ENCODE data around the gene DYNC1LI1.

Gene DYNC1LI1

DNA sequence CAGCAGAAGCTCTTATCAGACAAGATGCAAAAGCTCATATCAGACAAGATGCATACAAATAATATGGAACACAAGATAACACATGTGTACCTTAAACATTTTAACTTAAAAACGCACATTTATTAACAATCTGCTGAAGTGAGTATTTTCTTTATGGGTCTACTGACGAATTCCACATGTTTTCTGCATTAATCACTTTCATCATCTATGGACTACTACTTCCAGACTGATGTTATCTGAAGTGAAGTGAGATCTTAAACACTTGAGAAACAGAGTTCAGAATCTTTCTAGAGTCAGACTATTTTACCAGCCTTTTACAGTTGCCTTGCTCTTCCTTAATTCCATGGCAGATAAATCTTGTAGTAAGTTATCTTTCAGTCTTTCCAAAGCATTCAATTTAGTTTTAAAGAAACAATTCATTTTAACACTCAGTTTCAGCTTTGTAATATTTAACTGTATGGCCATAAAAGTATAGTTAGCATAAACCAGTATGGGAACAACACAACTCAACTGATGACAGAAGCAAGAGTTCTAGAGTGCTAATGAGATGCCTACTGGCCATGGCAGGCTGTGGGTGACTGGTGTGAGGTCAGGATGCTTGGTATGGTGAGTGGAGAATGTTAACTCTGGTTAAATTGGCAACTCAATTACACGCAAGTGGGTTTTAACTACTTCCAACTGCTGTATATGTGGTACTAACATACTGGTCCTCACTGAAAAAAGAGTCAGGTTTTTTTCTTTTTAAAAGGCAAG, 77.8 kb downstream of the DYNC1LI1 start:
- DNase-seq (ENCODE audit: low read depth in 3 of 3) = no peak

DNA sequence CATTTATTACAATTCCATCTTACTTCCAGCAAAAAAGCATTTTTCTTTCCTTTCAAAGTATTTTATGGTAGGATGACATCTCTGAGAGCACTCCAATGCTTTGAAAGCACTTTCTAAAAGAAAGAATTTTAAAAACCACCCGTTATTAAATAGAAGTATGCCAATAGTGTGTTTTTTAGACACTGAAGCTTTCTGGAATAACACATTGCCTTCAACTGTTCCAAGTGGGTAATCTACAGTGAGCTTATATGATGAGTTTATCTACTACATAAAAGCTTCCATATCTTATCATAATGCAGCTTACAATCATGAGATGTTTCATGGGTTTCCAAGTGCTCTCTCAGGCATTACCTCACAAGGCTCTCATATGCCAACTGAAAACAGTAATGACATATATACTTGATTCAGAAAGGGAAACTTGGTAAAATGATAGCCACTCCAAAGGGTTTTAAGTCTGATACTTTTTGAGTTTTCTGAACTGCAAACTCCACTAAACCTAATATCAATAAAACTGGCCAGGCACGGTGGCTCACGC, 82.1 kb downstream of the DYNC1LI1 start:
- DNase-seq (ENCODE audit: low read depth in 3 of 3) = no peak

DNA sequence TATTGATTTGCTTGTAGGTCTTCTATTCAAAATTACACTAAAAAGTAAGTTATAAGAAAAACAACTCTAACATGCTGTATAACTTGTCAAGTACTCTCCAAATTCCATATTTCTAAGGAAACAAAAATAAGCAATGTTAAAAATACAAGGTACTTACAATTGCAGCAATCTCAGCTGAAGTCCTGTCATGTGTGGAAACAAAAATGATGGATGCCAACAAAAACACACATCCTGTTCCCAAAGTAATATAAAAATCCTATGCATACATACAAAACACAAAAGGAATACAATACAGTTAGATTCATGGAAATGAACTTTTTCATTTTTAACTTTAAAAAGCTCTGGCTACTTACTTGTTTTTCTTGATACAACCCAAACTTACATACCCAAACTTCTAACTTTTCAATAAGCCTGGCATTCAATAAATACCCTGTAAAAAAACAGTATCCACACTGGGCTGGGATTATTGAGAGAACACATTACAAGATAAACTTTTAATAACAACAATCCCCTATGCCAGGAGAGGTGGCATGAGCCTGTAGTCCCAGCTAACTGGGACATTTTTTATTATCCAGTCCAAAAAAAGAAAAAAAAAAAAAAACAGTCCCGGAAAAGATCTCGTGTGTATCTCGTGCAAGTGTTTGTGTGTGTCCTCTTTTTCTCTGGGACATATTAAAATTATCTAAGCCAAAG, 82.7 kb downstream of the DYNC1LI1 start:
- no peak for DNase-seq (ENCODE audit: low read depth in 3 of 3)

DNA sequence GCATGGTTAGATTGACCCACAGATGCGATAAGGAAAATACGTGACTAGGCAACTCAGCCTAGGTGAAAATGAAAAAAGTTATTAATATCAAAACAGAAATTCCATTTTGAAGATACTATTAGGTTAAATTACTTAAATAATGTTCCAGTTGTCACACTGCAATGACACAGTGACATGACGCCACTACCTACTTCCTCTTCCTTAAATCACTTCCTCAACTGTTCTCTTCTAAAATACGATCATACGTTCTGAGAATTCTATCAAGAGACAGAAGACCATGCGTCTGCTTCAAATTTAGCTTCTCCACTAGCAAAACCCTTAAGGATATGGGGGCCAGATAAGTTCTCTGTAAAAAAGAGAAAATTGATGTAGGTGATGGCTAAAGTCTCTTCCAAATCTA, 86.2 kb downstream of the DYNC1LI1 start:
- no peak for DNase-seq (ENCODE audit: low read depth in 3 of 3)

DNA sequence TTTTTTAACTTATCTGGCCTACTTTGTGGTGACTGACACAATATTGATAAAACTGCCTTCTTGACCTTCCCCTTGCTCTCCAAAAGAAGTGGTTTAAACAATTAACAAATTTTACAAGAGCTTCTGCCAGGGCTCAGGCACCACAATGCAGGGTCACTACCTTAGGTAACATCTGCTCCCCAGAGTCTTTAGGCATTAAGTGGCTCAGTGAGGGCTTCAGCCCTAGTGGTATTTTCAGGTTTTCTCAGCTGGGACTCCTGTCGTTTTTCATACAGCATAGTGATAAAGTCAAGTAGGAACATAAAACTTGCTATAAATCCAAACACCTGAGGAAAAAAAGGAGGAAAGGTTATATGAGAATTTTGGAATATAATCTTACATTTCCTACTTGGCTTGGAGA, 86.9 kb downstream of the DYNC1LI1 start:
- no peak for DNase-seq (ENCODE audit: low read depth in 3 of 3)

DNA sequence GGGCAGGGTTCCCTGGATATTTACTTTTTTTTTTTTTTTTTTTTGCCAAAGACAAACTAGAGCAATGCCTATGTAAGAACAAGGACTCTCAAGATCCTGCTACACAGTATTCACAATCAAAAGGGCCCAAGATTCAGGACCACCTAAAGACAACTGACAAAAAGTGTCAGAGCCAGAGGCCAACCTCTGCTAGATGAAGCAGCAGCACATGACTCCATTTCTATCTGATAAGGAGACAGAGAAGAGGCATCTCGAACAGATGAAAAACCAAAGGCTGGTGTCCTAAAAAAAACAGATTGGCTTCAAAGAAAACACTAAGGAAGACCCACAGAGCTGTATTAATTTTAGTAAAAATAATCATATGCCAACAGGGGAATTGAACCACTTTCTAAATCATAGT, 88.0 kb downstream of the DYNC1LI1 start:
- DNase-seq (ENCODE audit: low read depth in 3 of 3) = no peak

DNA sequence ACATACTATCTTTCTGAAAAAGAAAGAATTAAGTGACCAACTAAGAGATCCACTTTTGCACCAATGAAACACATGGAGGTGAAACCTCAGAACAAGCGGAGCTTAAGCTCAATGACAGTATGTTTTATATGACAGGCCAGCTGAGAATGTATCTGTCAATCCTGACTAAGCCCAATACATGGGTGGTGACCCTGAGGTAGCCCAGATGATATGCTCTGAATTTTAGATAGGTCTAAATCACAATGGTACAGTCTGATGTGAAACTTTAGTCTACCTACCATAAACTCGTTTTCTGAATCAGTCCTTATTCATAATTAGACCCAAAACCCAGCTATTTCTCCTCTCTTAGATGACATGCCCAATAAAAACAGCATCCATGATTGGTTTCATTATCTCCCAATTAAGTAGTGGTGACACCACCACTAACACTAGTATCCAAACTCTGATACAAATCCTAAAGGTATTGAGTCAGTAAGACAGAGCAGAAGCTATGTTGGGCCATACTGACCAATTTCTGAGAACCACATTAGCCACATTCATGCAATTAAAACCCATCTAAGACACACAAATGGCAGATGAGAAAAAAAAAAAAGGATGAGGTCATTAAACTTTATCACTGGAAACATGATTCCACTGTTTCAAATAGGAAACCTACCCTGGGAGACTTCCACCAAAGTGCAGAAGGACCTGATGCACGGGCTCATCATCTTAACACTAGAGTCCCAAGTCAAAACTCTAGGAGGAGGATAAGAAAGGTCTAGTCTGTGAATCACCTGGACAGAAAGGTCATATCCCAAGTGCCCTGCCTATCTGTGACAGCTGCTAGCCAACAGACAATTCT, 88.6 kb downstream of the DYNC1LI1 start:
- no peak for DNase-seq (ENCODE audit: low read depth in 3 of 3)

DNA sequence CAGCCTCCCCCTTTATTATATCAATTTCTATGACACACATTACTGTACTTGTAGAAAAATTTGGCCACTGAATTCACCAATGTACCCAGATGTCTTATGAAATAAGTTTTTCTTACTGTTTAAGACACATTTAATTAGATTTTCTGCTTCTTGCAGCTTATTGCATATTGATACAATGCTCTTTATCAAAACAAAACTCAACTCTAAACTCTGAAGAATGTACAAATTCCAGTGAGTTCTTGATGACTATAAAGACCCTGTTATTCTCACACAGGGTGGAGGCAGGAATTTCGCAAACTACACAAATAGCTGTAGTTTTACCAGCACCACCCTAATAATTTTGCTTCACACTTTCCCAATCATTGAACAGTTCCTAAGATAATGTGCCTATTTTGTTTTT, 90.1 kb downstream of the DYNC1LI1 start:
- no peak for DNase-seq (ENCODE audit: low read depth in 3 of 3)
